Measurements from ENCODE around the gene PHC3.

PHC3 gene

DNA sequence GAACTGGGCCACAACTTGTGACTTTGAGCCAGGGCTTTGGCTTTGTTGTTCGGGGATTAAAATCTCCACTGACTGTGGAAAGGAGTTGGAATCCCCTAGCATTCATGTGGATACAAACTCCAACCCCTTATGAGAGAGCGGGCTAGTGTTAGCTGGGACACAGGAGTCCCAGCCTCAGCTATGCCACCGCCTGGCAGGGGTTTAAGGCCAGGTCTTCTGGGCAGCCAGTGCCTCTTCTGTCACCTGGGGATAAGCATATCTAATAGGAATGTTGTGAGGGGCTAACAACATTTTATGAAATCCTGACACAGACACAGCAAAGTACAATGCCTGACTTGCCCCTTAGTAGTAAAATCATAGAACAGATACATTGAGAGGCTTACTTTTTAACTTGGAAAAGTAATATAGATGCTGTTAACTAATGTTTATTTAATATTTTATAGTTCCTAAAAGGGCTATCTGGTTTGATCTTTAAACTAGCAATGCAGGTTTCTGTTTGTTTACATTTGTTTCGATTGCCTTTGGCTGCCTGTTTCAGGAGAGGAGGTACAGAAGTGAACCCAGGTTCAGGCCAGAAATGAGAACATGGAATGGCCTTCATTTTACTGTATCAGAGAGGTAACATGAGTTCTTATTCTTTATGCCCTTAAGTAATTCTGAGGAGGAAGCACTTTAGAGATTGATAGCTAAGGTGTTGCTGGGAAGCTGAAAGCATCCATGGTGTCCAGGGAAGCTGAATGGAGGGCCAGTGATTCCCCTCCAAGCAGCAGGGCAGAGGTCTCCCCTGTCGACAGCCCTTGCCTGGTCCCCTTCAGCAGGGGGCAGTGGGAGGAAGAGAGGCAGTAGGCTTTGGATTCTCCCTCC is 135.0 kb downstream of the PHC3 start:
- ChIA-PET CTCF (interaction anchor here (0.9 to 5.8 kb wide), 5 partner anchors 8 to 184 kb away, joined by 3 to 28 read pairs (median 5); no protein-coding TSS in a partner anchor), POLR2A (interaction anchor here (0.9 kb wide), 1 partner anchor 178 kb away, joined by 3 read pairs; no protein-coding TSS in a partner anchor)
- TF ChIP-seq, protein P1, sequence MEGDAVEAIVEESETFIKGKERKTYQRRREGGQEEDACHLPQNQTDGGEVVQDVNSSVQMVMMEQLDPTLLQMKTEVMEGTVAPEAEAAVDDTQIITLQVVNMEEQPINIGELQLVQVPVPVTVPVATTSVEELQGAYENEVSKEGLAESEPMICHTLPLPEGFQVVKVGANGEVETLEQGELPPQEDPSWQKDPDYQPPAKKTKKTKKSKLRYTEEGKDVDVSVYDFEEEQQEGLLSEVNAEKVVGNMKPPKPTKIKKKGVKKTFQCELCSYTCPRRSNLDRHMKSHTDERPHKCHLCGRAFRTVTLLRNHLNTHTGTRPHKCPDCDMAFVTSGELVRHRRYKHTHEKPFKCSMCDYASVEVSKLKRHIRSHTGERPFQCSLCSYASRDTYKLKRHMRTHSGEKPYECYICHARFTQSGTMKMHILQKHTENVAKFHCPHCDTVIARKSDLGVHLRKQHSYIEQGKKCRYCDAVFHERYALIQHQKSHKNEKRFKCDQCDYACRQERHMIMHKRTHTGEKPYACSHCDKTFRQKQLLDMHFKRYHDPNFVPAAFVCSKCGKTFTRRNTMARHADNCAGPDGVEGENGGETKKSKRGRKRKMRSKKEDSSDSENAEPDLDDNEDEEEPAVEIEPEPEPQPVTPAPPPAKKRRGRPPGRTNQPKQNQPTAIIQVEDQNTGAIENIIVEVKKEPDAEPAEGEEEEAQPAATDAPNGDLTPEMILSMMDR (IDR thresholded peaks at IDR 0.05; ENCODE audit: control extremely low read depth, extremely low read depth, low read depth, missing control alignments), result no peak
- no peak for DNase-seq (ENCODE audit: extremely low spot score)

DNA sequence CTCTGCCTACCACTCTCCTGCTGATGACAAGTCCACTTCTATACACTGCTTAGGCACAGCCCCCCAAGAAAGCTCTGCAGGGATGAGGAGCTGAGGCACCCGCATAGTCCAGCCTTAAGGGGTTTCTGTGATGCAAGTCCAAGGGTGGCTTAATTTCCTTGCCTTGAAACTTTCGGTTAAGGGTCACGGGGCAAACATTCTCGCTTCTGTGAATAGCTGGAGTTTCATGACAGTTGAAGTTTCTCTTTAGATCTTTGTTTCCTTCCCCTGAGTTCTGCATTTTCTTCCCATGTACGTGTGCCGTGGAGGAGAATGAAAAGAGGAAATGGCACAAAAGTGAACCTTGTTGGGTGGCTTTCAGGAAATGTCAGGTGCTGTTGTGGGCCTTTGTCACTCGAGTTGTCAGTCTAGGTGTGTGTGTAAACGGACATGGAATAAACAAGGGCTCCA is 136.7 kb downstream of the PHC3 start:
- peak; percentile 60 for DNase-seq (ENCODE audit: extremely low spot score)
- CTCF ChIA-PET, result interaction anchor here (0.9 to 5.8 kb wide), 6 partner anchors 9 to 182 kb away, joined by 3 to 28 read pairs (median 4); no protein-coding TSS in a partner anchor
- POLR2A ChIA-PET, result interaction anchor here (0.9 kb wide), 1 partner anchor 20 kb away, joined by 5 read pairs; no protein-coding TSS in a partner anchor
- TF ChIP-seq, protein P1 (IDR thresholded peaks at IDR 0.05; ENCODE audit: control extremely low read depth, extremely low read depth, low read depth, missing control alignments), result no peak

DNA sequence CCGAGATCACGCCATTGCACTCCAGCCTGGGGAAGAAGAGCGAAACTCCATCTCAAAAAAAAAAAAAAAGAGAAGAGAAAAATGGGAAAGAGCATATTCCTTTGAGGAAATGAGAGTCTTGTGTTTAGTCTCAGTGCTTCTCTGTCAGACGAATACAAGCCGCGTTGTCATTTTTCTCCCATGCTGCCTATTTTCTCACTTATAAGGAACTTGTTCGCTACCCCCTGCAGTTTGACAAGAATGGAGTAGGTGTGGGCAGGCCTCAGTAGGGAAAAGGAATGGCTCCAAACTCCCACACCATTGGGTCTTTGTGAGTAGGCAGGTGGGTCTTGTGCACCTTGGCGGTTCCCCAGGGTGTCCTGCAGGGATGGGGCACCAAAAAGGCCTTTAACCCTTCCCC is 137.3 kb downstream of the PHC3 start:
- CTCF ChIA-PET, result interaction anchor here (1.2 to 5.8 kb wide), 4 partner anchors 9 to 13 kb away, joined by 4 to 28 read pairs (median 15); no protein-coding TSS in a partner anchor
- POLR2A ChIA-PET, result interaction anchor here (0.9 kb wide), 1 partner anchor 20 kb away, joined by 5 read pairs; no protein-coding TSS in a partner anchor
- no peak for DNase-seq (ENCODE audit: extremely low spot score)
- TF ChIP-seq, protein P1 (IDR thresholded peaks at IDR 0.05; ENCODE audit: control extremely low read depth, extremely low read depth, low read depth, missing control alignments), result no peak

DNA sequence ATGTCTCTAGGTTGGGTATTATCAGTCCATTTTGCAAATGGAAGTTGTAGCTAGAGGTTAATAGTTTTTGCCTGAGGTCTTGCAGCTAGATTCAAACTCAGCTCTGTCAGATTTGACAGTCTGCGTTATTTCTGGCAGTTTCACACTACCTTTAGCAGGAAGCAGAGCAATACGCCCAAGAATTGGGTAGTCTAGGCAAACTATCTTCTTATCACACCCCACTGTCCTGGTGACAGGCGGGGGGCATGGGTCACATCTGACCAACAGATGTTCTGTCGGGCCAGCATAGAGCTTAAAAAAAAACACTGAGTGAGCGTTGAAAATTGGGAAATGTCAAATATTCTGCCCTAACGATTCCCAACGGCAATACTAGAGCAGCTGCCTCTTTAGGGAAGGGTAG is 138.0 kb downstream of the PHC3 start:
- CTCF ChIA-PET, result interaction anchor here (1.2 to 5.8 kb wide), 4 partner anchors 10 to 34 kb away, joined by 3 to 24 read pairs (median 5); no protein-coding TSS in a partner anchor
- TF ChIP-seq, protein P1 (IDR thresholded peaks at IDR 0.05; ENCODE audit: control extremely low read depth, extremely low read depth, low read depth, missing control alignments), result no peak
- no peak for DNase-seq (ENCODE audit: extremely low spot score)
- POLR2A ChIA-PET, result interaction anchor here (0.7 kb wide), 1 partner anchor 135 kb away, joined by 4 read pairs; no protein-coding TSS in a partner anchor

DNA sequence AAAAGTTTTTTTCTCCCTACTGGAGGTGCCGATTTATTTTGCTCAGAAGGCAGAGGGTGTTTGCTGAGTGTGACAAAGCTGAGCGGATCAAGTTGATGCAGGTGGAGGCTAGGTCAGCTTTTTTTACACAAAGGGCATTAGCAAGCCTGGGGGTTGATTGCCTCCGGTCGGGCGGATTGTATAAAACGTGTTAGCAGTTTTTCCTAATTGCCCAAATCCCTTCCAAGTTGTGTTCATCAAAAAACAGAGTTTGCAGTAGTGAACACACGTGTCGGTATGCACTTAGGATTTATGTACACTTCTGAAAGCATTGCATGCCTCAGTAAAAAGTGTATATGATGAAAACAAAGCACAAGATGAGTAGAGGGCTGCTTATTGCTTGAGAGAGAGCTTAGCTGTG is 141.1 kb downstream of the PHC3 start:
- DNase-seq (ENCODE audit: extremely low spot score), result no peak
- ChIA-PET POLR2A (interaction anchor here (0.6 kb wide), 1 partner anchor 1238 kb away, joined by 4 read pairs; no protein-coding TSS in a partner anchor), CTCF (interaction anchor here (0.8 to 2.9 kb wide), 8 partner anchors 9 to 176 kb away, joined by 3 to 24 read pairs (median 3); no protein-coding TSS in a partner anchor)
- TF ChIP-seq, protein P1 (IDR thresholded peaks at IDR 0.05; ENCODE audit: control extremely low read depth, extremely low read depth, low read depth, missing control alignments), result no peak

DNA sequence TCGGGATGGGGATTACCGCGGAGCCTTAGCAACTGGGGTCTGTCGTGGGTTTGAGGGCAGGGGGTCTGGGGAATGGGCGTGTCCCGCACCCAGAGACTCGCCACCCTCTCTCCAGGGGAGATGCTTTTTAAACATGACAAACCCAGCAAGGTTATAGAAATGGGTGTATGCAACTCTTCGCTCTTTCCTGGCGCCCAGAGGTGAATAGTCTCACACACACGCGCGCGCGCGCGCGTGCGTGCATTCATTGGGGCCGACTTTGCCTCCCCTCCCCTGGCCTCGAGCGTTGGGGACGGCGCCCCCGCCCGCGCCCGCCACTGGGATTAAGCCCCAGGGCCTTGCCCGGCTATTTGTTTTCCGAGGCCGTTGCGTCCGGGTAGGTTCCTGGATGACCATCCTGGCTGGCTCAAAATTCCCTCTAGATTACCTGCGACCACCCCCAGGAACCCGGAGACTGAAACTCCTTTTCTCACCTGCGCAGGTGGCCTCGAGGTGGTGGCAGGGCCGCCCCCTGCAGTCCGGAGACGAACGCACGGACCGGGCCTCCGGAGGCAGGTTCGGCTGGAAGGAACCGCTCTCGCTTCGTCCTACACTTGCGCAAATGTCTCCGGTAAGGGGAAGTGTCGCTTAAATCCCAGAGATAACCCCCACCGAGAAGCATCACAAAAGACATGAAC is 143.0 kb downstream of the PHC3 start:
- POLR2A ChIA-PET, result no interaction called here
- peak; percentile 44 for DNase-seq (ENCODE audit: extremely low spot score)
- TF ChIP-seq, protein P1 (IDR thresholded peaks at IDR 0.05; ENCODE audit: control extremely low read depth, extremely low read depth, low read depth, missing control alignments), result peak; percentile 9
- CTCF ChIA-PET, result interaction anchor here (0.7 to 2.9 kb wide), 10 partner anchors 9 to 41 kb away, joined by 3 to 24 read pairs (median 4); no protein-coding TSS in a partner anchor

All from GM10248 (cell line).